Right lobe of liver (tissue), 6 donors: Measurements from ENCODE around the gene IGSF9B. TPM values are rescaled to one million over a fixed set of nuclear protein-coding genes. Genes with fewer than 3 reads are reported as not detected.
"Not testable (repeated sequence)": the region's sequence is repeated elsewhere in the genome, so short reads cannot be mapped to it uniquely, and the experiment has no call there.

Experiments used
- ATAC-seq, 4 donors: fragments of 200-7000 bp; cut with Tn5 transposase; one replicate each; pipeline ENCODE4 v1.9.1; 2020; ENCODE audit warnings: mild to moderate bottlenecking in 4 of 4, moderate library complexity in 4 of 4
- DNase-seq, 3 donors: peaks; one replicate each; pipeline ENCODE4 v3.0.0-alpha.2; 2020
- H3K27ac ChIP-seq, 3 donors: fragments of 200-600 bp; one replicate each; pipeline ENCODE4 v1.8.0; 2022
- H3K27me3 ChIP-seq, 2 donors: fragments of 200-600 bp; one replicate each; pipeline ENCODE4 v1.8.0; 2022
- H3K36me3 ChIP-seq, 4 donors: fragments of 200-600 bp; sonication (generic) in 1 of 4; one replicate each; pipeline versions ENCODE4 v1.5.1 to v1.8.0; 2017 to 2022; ENCODE audit warnings: control low read depth in 1 of 4
- H3K4me1 ChIP-seq, 4 donors: fragments of 200-600 bp; sonication (generic) in 1 of 4; one replicate each; pipeline versions ENCODE4 v1.5.1 to v1.8.0; 2017 to 2022; ENCODE audit warnings: control low read depth in 1 of 4
- H3K4me3 ChIP-seq, 3 donors: fragments of 200-600 bp; one replicate each; pipeline ENCODE4 v1.8.0; 2022
- H3K9me3 ChIP-seq, 4 donors: fragments of 200-600 bp; sonication (generic) in 1 of 4; one replicate each; pipeline versions ENCODE4 v1.5.1 to v1.8.0; 2017 to 2022; ENCODE audit warnings: control low read depth in 1 of 4
- CTCF ChIP-seq, 4 donors: fragments of 200-600 bp in 3 of 4; fragments of 450-650 bp in 1 of 4; IDR thresholded peaks; one replicate each; pipeline versions ENCODE4 v1.5.1 to v1.8.0; 2016 to 2022; ENCODE audit warnings: antibody characterized with exemption in 4 of 4, mild to moderate bottlenecking in 2 of 4
- POLR2A ChIP-seq: fragments of 450-650 bp; IDR thresholded peaks from one replicate; pipeline ENCODE4 v1.6.1; 2017; ENCODE audit warnings: antibody characterized with exemption, mild to moderate bottlenecking
- WGBS: methylation state at CpG from one replicate; pipeline ENCODE4 v1.1.6; 2018; ENCODE audit warnings: low coverage, low lambda C conversion rate; ENCODE audit not compliant: insufficient coverage; ENCODE audit errors: missing lambda C conversion rate; 5-methylcytosine and 5-hydroxymethylcytosine counted together
- intact Hi-C, 2 donors: fragments of 100-400 bp; cut with DNase I; formaldehyde crosslinking; loops; one replicate each; pipeline versions ENCODE4 v1.11.2 to v1.14.1; 2022
- long read RNA-seq: library from polyadenylated mRNA; unstranded; transcript quantifications from one replicate; pipeline ENCODE4 v2.0.0, GENCODE V29; 2019
- total RNA-seq, 6 experiments: library from RNA; depleted of rRNA in 2 of 6; stranded (reverse); fragments of >200 nt in 2 of 6; fragmentation: NEBNext Ultra II Directional in 3 of 6; extraction: Animal tissue kit (Norgen Biotek cat#: 25700) in 3 of 6; gene quantifications; one replicate each; pipeline versions ENCODE4 v1.1.0 to v1.2.4, GENCODE V29; 2016 to 2023
- donor health status: DM: no; HTN: yes; CAD: no.
- donor health status: DM: no; HTN: no; CAD: no.
- donor health status: DM: no; HTN: no; CAD: no.
- donor health status: DM: no; HTN: yes; CAD: no.
- donor health status: DM: no; HTN: yes; CAD: no.

IGSF9B gene
- under 1 TPM in 2 of 6 experiments, not detected in 4; 0.15 to 0.23 TPM for total RNA-seq
- long read RNA-seq, result 0 reads

- H3K27me3 ChIP-seq, result peaks cover 0 to 10% of the 10 kb centered on the region in 2 donors
- TF ChIP-seq POLR2A, result no peak
- TF ChIP-seq CTCF (IDR thresholded peaks at IDR 0.05), result no peak
- H3K4me1 ChIP-seq, result peaks cover 0 to 4% (median 0%) of the 10 kb centered on the region in 4 donors
- no peaks in the 10 kb centered on the region for H3K36me3 ChIP-seq
- peak within 1 kb of the TSS; percentile 41 to 64 (median 48) for H3K4me3 ChIP-seq
- no peak within 1 kb of the TSS for H3K27ac ChIP-seq
- peak; percentile 80 to 87 (median 82) for DNase-seq
- peak; percentile 94 to 99 (median 98) for ATAC-seq
- no peaks in the 10 kb centered on the region for H3K9me3 ChIP-seq
- under 1% methylated on average over 15 of the region's 100 CpGs for WGBS
- intact Hi-C loops, result no loop called here
These were observed at the start of gene IGSF9B for GRCh38 chr11:133956650-133957633. Gene IGSF9B, minus strand, starts transcription at chr11:133956968. Its CDS starts 214 bp downstream, at chr11:133956754.

DNA sequence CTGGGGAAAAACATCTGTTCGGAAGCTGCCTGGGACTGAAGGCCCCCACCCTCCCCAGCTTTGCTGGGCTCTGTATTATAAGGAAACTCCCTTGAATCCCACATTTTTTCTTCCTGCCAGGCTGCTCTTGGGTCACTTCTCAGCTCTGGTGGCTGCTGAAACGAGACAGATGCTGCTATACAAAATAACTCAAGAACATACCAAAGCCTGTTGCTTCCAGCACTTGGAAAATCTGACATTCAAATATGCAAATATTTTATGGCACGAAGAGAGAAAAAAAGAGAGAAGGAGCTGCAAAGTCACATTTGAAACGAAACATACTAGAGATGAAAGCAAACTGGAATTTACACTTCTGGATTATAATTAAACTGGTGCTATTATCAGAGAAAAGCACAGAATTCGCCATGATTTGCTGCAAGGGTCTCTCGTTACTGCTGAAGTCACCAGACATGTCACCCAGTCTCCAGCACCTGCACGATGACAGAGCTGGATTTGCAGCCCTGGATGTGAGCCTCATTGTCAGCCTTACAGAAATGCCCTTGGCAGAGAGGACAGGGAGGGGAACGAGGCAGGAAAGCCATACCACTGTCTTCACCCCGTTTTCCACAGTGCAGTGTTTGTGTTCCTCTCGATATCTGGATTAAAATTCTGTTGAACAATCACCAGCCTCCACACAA, 47.9 kb upstream of the IGSF9B start:
- WGBS, result 33% methylated on average over 9 of the region's 10 CpGs
- DNase-seq, result no peak

DNA sequence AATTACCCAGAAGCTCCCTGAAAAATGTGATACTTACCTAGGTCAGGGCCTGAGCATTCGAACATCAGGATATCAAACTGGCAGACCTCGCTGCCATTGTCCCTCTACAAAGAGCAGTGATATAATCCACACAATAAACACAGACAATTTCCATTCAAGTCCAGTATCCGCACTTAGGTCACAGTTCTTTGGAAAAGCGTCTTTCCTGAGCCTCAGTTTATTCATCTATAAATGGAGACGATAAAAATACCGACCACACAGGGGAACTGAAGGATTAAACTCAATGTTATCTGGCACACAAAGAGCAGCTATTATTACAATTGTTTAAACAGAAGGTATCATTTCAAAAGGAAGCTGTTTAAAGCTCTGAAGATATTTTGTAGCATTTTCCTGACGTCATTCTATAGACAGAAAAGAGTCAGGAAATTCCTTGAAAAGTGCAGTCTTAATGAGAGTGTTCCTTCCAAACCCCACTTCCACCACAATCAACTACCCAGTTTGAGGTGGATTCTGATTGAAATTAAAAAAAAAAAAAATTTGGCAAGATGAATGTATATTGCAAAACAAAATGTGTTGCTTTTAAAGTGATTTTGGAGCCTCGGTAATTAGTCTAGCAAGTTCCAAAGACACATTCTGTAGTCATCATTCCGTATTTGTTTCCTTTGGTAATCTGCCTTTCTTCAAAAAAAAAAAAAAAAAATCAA, 47.2 kb upstream of the IGSF9B start:
- 50% methylated on average over 9 of the region's 9 CpGs for WGBS
- DNase-seq, result no peak
- ATAC-seq, result peak in 2 of 4 donors; percentile 28 to 79
- Histone ChIP-seq H3K4me1 (no peaks in the 10 kb centered on the region), H3K4me3 (no peak overlapping the region), H3K9me3 (no peaks in the 10 kb centered on the region), H3K27me3 (no peaks in the 10 kb centered on the region), H3K27ac (no peak overlapping the region), H3K36me3 (no peaks in the 10 kb centered on the region)
- intact Hi-C loops, result no loop called here
- TF ChIP-seq POLR2A (no peak), CTCF (IDR thresholded peaks at IDR 0.05) (no peak)

More for the DNA sequence above, 47.9 kb upstream of the IGSF9B start:
- peak in 1 of 4 donors; percentile 34 for ATAC-seq
- H3K36me3 ChIP-seq, result no peaks in the 10 kb centered on the region
- no peaks in the 10 kb centered on the region for H3K27me3 ChIP-seq
- H3K27ac ChIP-seq, result no peak overlapping the region
- H3K9me3 ChIP-seq, result no peaks in the 10 kb centered on the region
- H3K4me3 ChIP-seq, result no peak overlapping the region
- intact Hi-C loops, result no loop called here
- H3K4me1 ChIP-seq, result no peaks in the 10 kb centered on the region
- no peak for TF ChIP-seq CTCF (IDR thresholded peaks at IDR 0.05)
- TF ChIP-seq POLR2A, result no peak

DNA sequence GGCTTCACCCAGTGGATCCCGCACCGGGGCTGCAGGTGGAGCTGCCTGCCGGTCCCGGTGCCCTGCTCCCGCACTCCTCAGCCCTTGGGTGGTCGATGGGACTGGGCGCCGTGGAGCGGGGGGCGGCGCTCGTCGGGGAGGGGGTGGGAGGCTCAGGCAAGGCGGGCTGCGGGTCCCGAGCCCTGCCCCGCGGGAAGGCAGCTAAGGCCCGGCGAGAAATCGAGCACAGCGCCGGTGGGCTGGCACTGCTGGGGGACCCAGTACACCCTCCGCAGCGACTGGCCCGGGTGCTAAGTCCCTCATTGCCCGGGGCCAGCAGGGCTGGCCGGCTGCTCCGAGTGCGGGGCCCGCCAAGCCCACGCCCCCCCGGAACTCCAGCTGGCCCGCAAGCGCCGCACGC, 46.1 kb upstream of the IGSF9B start:
- H3K9me3 ChIP-seq, intact Hi-C loops, H3K4me1 ChIP-seq, H3K36me3 ChIP-seq, H3K27me3 ChIP-seq, ATAC-seq, DNase-seq, H3K27ac ChIP-seq, H3K4me3 ChIP-seq: not testable (repeated sequence)
- no CpG with 5 or more reads among the region's 37 CpGs for WGBS

DNA sequence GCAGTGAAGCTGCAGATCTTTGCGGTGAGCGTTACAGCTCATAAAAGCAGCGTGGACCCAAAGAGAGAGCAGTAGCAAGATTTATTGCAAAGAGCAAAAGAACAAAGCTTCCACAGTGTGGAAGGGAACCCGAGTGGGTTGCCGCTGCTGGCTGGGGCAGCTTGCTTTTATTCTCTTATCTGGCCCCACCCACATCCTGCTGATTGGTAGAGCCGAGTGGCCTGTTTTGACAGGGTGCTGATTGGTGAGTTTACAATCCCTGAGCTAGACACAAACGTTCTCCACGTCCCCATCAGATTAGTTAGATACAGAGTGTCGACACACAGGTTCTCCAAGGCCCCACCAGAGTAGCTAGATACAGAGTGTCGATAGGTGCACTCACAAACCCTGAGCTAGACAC, 45.6 kb upstream of the IGSF9B start:
- H3K9me3 ChIP-seq, H3K36me3 ChIP-seq, H3K27ac ChIP-seq, ATAC-seq, intact Hi-C loops, H3K4me3 ChIP-seq, H3K27me3 ChIP-seq, DNase-seq, H3K4me1 ChIP-seq: not testable (repeated sequence)
- WGBS, result 58% methylated on average over 5 of the region's 10 CpGs
